HepG2 (cell line): Measurements from ENCODE around the gene ZNF444. TPM values are rescaled to one million over a fixed set of nuclear protein-coding genes. Genes with fewer than 3 reads are reported as not detected.

Source experiments
- ATAC-seq: fragments of 200-7000 bp; cut with Tn5 transposase; 3 replicates; pipeline ENCODE4 v1.9.1; 2020; ENCODE audit warnings: mild to moderate bottlenecking, moderate library complexity
- BruUV-seq: library from RNA; stranded (reverse); fragments of 400-500 nt; replicated peaks from 2 replicates; lab custom pipeline; 2021; lab: Mats Ljungman, UMichigan
- CTCF ChIA-PET: fragments of 300-600 bp; formaldehyde crosslinking; extraction: SDS; loops from one replicate; lab custom pipeline; 2021; ENCODE audit warnings: low total read pairs, inconsistent platforms, low intra/inter-chr PET ratio; lab: Yijun Ruan, JAX
- POLR2A ChIA-PET: fragments of 350-600 bp; sonication (Branson Sonifier 250); formaldehyde crosslinking; loops from one replicate; lab custom pipeline; 2020; ENCODE audit warnings: antibody characterized with exemption, inconsistent platforms; lab: Yijun Ruan, JAX
- DNase-seq: peaks from one replicate; pipeline ENCODE4 v3.0.0-alpha.2; 2015; ENCODE audit warnings: low spot score
- FAIRE-seq: peaks from 3 replicates; lab custom pipeline; 2011; peaks lifted over from hg19 to GRCh38; lab: Jason Lieb, UNC
- H2AFZ ChIP-seq: one replicate; pipeline ENCODE4 v1.6.1; 2011; ENCODE audit warnings: low read length, inconsistent platforms
- H3K27ac ChIP-seq: fragments of 300-600 bp; 3 replicates; pipeline ENCODE4 v1.8.0; 2011; ENCODE audit warnings: mixed run types, mild to moderate bottlenecking, mixed read lengths, low read length, inconsistent platforms; ENCODE audit not compliant: insufficient read depth; ENCODE audit errors: extremely low read length
- H3K27me3 ChIP-seq, 2 experiments: fragments of 200-600 bp in 1 of 2; 2 replicates in 1 of 2; 3 replicates in 1 of 2; pipeline versions ENCODE4 v1.6.0 to v1.8.0; 2011; ENCODE audit warnings: low read length in 2 of 2, mild to moderate bottlenecking in 2 of 2, moderate library complexity in 2 of 2, inconsistent platforms in 1 of 2; ENCODE audit not compliant: insufficient read depth in 2 of 2, control insufficient read depth in 1 of 2
- H3K36me3 ChIP-seq, 2 experiments: fragments of 200-600 bp in 1 of 2; replicated peaks in 1 of 2; 2 replicates in 1 of 2; 3 replicates in 1 of 2; pipeline versions ENCODE4 v1.5.1 to v1.8.0; 2011; ENCODE audit warnings: low read length in 2 of 2, inconsistent platforms in 1 of 2; ENCODE audit not compliant: insufficient read depth in 2 of 2, control insufficient read depth in 1 of 2
- H3K4me1 ChIP-seq: 2 replicates; pipeline ENCODE4 v1.5.1; 2012; ENCODE audit warnings: low read length, inconsistent platforms; ENCODE audit not compliant: insufficient read depth
- H3K4me2 ChIP-seq: 2 replicates; pipeline ENCODE4 v1.6.0; 2011; ENCODE audit warnings: low read depth, low read length, inconsistent platforms
- H3K4me3 ChIP-seq, 3 experiments: fragments of 200-600 bp in 1 of 3; sonication (generic), shearing (Covaris generic) in 1 of 3; replicated peaks in 1 of 3; 2 replicates each; pipeline ENCODE4 v1.5.1; 2011 to 2016; ENCODE audit warnings: low read length in 3 of 3, inconsistent platforms in 2 of 3, low read depth in 2 of 3, mild to moderate bottlenecking in 2 of 3, control low read depth in 1 of 3, mixed read lengths in 1 of 3; ENCODE audit not compliant: insufficient read depth in 1 of 3
- H3K79me2 ChIP-seq: one replicate; pipeline ENCODE4 v1.6.1; 2011; ENCODE audit warnings: low read length, inconsistent platforms; ENCODE audit not compliant: insufficient read depth
- H3K9ac ChIP-seq: 2 replicates; pipeline ENCODE4 v1.6.0; 2011; ENCODE audit warnings: mild to moderate bottlenecking, low read depth, low read length, inconsistent platforms; ENCODE audit not compliant: insufficient read depth
- H3K9me3 ChIP-seq: 2 replicates; pipeline ENCODE4 v1.5.1; 2012; ENCODE audit warnings: mild to moderate bottlenecking, low read length
- H4K20me1 ChIP-seq: 2 replicates; pipeline ENCODE4 v1.6.0; 2011; ENCODE audit warnings: inconsistent platforms, mild to moderate bottlenecking, low read length, moderate library complexity; ENCODE audit not compliant: insufficient read depth
- ARNT2 ChIP-seq: sonication (generic); formaldehyde crosslinking; IDR thresholded peaks from 2 replicates; pipeline ENCODE4 v1.8.0; 2022; ENCODE audit warnings: mild to moderate bottlenecking, low read depth, missing genetic modification reagents, moderate library complexity
- ARNTL ChIP-seq: sonication (generic); formaldehyde crosslinking; IDR thresholded peaks from 2 replicates; pipeline ENCODE4 v1.4.0; 2020; ENCODE audit warnings: mild to moderate bottlenecking, missing genetic modification reagents
- CBX1 ChIP-seq: IDR thresholded peaks from one replicate; pipeline ENCODE4 v1.6.1; 2016; ENCODE audit warnings: antibody characterized with exemption, low read depth
- CBX2 ChIP-seq, 2 experiments: fragments of 200-600 bp in 1 of 2; sonication (generic); formaldehyde crosslinking in 1 of 2; IDR thresholded peaks; 2 replicates each; pipeline versions ENCODE4 v1.7.0 to v1.8.1; 2018 to 2022; ENCODE audit warnings: low read depth in 2 of 2, low read length in 1 of 2, mild to moderate bottlenecking in 1 of 2, missing genetic modification reagents in 1 of 2
- ELF3 ChIP-seq: IDR thresholded peaks from 2 replicates; pipeline ENCODE4 v1.6.1; 2016; ENCODE audit warnings: missing genetic modification reagents, missing compliant biosample characterization
- FLYWCH1 ChIP-seq: sonication (generic); formaldehyde crosslinking; IDR thresholded peaks from 2 replicates; pipeline ENCODE4 v1.8.1; 2023; ENCODE audit warnings: mild to moderate bottlenecking, missing genetic modification reagents
- HINFP ChIP-seq: sonication (generic); formaldehyde crosslinking; IDR thresholded peaks from 2 replicates; pipeline ENCODE4 v1.4.0; 2020; ENCODE audit warnings: low read depth, mild to moderate bottlenecking, missing genetic modification reagents
- HNRNPK ChIP-seq: fragments of 200-400 bp; formaldehyde crosslinking; IDR thresholded peaks from 2 replicates; pipeline ENCODE4 v1.6.1; 2018; ENCODE audit warnings: low read length, low read depth, moderate library complexity, mild to moderate bottlenecking; ENCODE audit not compliant: poor library complexity, severe bottlenecking
- MAFG ChIP-seq: sonication (generic); formaldehyde crosslinking; IDR thresholded peaks from 2 replicates; pipeline ENCODE4 v1.5.1; 2020; ENCODE audit warnings: mild to moderate bottlenecking, missing genetic modification reagents
- SNAPC5 ChIP-seq: sonication (generic); formaldehyde crosslinking; IDR thresholded peaks from 2 replicates; pipeline ENCODE4 v1.8.1; 2023; ENCODE audit warnings: mild to moderate bottlenecking, missing genetic modification reagents, borderline replicate concordance
- SSRP1 ChIP-seq: IDR thresholded peaks from 2 replicates; pipeline ENCODE4 v1.6.1; 2016; ENCODE audit warnings: control low read depth
- XBP1 ChIP-seq: sonication (generic); formaldehyde crosslinking; IDR thresholded peaks from 2 replicates; pipeline ENCODE4 v1.5.0; 2020; ENCODE audit warnings: missing genetic modification reagents
- ZKSCAN1 ChIP-seq: fragments of 150-350 bp; IDR thresholded peaks from 2 replicates; pipeline ENCODE4 v1.6.1; 2014; ENCODE audit warnings: low read length
- ZMYM3 ChIP-seq: sonication (generic); formaldehyde crosslinking; IDR thresholded peaks from 2 replicates; pipeline ENCODE4 v1.5.1; 2020; ENCODE audit warnings: mild to moderate bottlenecking, missing genetic modification reagents
- ZNF280B ChIP-seq: sonication (generic); formaldehyde crosslinking; IDR thresholded peaks from 2 replicates; pipeline ENCODE4 v1.5.0; 2020; ENCODE audit warnings: missing genetic modification reagents, mild to moderate bottlenecking, borderline replicate concordance
- ZNF326 ChIP-seq: sonication (generic); formaldehyde crosslinking; IDR thresholded peaks from 2 replicates; pipeline ENCODE4 v1.4.0; 2020; ENCODE audit warnings: missing genetic modification reagents, borderline replicate concordance
- ZNF556 ChIP-seq: sonication (generic); formaldehyde crosslinking; IDR thresholded peaks from 2 replicates; pipeline ENCODE4 v1.4.0; 2020; ENCODE audit warnings: mild to moderate bottlenecking, missing genetic modification reagents, borderline replicate concordance
- ZNF615 ChIP-seq: sonication (generic); formaldehyde crosslinking; IDR thresholded peaks from 2 replicates; pipeline ENCODE4 v1.5.0; 2020; ENCODE audit warnings: mild to moderate bottlenecking, missing genetic modification reagents, borderline replicate concordance
- ZNF75D ChIP-seq: sonication (generic); formaldehyde crosslinking; IDR thresholded peaks from 2 replicates; pipeline ENCODE4 v1.8.1; 2023; ENCODE audit warnings: missing genetic modification reagents, mild to moderate bottlenecking, borderline replicate concordance
- WGBS: methylation state at CpG from one replicate; pipeline ENCODE4 v1.1.6; 2017; ENCODE audit warnings: low lambda C conversion rate; 5-methylcytosine and 5-hydroxymethylcytosine counted together
- in situ Hi-C: cut with HindIII; loops from 2 replicates; pipeline ENCODE4 v1.10.0; 2017; ENCODE audit warnings: low pct_unique_long_range_greater_than_20kb; ENCODE audit not compliant: extremely low pct_ligation_motif_present
- intact Hi-C: fragments of 100-400 bp; cut with micrococcal nuclease; formaldehyde crosslinking; loops from one replicate; pipeline ENCODE4 v1.10.0; 2022; ENCODE audit not compliant: unreplicated experiment
- polyA plus RNA-seq, 8 experiments: library from polyadenylated mRNA; depleted of rRNA in 3 of 8; stranded (reverse) in 7 of 8; unstranded in 1 of 8; fragments of >200 nt; fragmentation: Illumina TruSeq in 4 of 8; extraction: Trizol in 4 of 8; gene quantifications; 2 replicates each; pipeline versions ENCODE4 v1.2.1 to v1.2.3, GENCODE V29; 2011 to 2016; ENCODE audit warnings: low read depth in 4 of 8, missing spikeins in 1 of 8, mixed read lengths in 1 of 8; ENCODE audit not compliant: insufficient read depth in 1 of 8
- total RNA-seq, 5 experiments: library from RNA; depleted of rRNA; stranded (reverse); fragments of >200 nt; fragmentation: Illumina TruSeq; extraction: Trizol; gene quantifications; 2 replicates each; pipeline ENCODE4 v1.2.3, GENCODE V29; 2016; ENCODE audit warnings: low read depth in 1 of 5

ZNF444 gene
- total and polyA plus RNA-seq, 2 of the 13 experiments (the other 11 are each of a cell fraction or from before 2014, with no cell fraction given) = 27.4 to 30.3 TPM

- H4K20me1 ChIP-seq = no peaks in the 10 kb centered on the region
- H3K4me1 ChIP-seq = no peaks in the 10 kb centered on the region
- H2AFZ ChIP-seq = no peak overlapping the region
- H3K27me3 ChIP-seq = peaks cover 0 to 2% of the 10 kb centered on the region in 2 experiments; a peak in 2 of 5 replicates
- no peak for ATAC-seq
- no peak for FAIRE-seq
- H3K9ac ChIP-seq = no peak overlapping the region
- no peak overlapping the region for H3K27ac ChIP-seq
- no peak overlapping the region for H3K4me2 ChIP-seq
- no peaks in the 10 kb centered on the region for H3K36me3 ChIP-seq
- intact Hi-C loops = no loop called here
- H3K9me3 ChIP-seq = no peaks in the 10 kb centered on the region
- no TSS peak for BruUV-seq
- ChIA-PET POLR2A (no interaction called here), CTCF (no interaction called here)
- no peak overlapping the region for H3K4me3 ChIP-seq
- in situ Hi-C loops = no loop called here
- no peaks in the 10 kb centered on the region for H3K79me2 ChIP-seq
- no peak for DNase-seq
- no peak for TF ChIP-seq ZNF326 (CRISPR knock-in tag)
- no peak for TF ChIP-seq ARNT2 (CRISPR knock-in tag)
- TF ChIP-seq ZNF280B (CRISPR knock-in tag) = no peak
- no peak for TF ChIP-seq CBX2 (IDR thresholded peaks at IDR 0.05; ENCODE audit: low read depth, low read length)
- no peak for TF ChIP-seq CBX2 (CRISPR knock-in tag; IDR thresholded peaks at IDR 0.05; ENCODE audit: low read depth)
- TF ChIP-seq FLYWCH1 (CRISPR knock-in tag) = no peak
- TF ChIP-seq CBX1 = no peak
- no peak for TF ChIP-seq XBP1
- no peak for TF ChIP-seq ELF3 (CRISPR knock-in tag)
- TF ChIP-seq ZNF615 = no peak
- no peak for TF ChIP-seq MAFG (CRISPR knock-in tag)
- no peak for TF ChIP-seq ZNF75D (CRISPR knock-in tag)
- no peak for TF ChIP-seq HNRNPK
- no peak for TF ChIP-seq ZKSCAN1
- no peak for TF ChIP-seq ARNTL (CRISPR knock-in tag)
- no peak for TF ChIP-seq SNAPC5
- TF ChIP-seq ZMYM3 (CRISPR knock-in tag) = no peak
- TF ChIP-seq SSRP1 (CRISPR knock-in tag) = no peak
- no peak for TF ChIP-seq ZNF556
- TF ChIP-seq HINFP (CRISPR knock-in tag) = no peak
- TF ChIP-seq, all 625 proteins: peak for 0
- WGBS = 10% methylated on average over 10 of the region's 10 CpGs
Measured at GRCh38 chr19:56191711-56192110, 50.6 kb downstream of the ZNF444 start.
